Fibroblast of lung (primary cell): ENCODE data around the gene CDKAL1. TPM values are rescaled to one million over a fixed set of nuclear protein-coding genes. Genes with fewer than 3 reads are reported as not detected.

Source experiments
- DNase-seq, 2 donors: peaks; one replicate each; pipeline versions ENCODE4 v3.0.0 to v3.0.0-alpha.2; 2010; ENCODE audit warnings: low read depth in 2 of 2
- H2AFZ ChIP-seq: 2 replicates; pipeline ENCODE4 v1.5.1; 2012; ENCODE audit warnings: low read length, control low read depth, inconsistent platforms
- H3K27ac ChIP-seq: 2 replicates; pipeline ENCODE4 v1.5.1; 2011; ENCODE audit warnings: low read length, control low read depth; ENCODE audit not compliant: insufficient read depth
- H3K27me3 ChIP-seq: 2 replicates; pipeline ENCODE4 v1.5.1; 2011; ENCODE audit warnings: mild to moderate bottlenecking, low read length; ENCODE audit not compliant: control insufficient read depth, insufficient read depth
- H3K36me3 ChIP-seq: 2 replicates; pipeline ENCODE4 v1.5.1; 2011; ENCODE audit warnings: low read length; ENCODE audit not compliant: control insufficient read depth, insufficient read depth
- H3K4me1 ChIP-seq: 2 replicates; pipeline ENCODE4 v1.5.1; 2011; ENCODE audit warnings: low read length; ENCODE audit not compliant: control insufficient read depth, insufficient read depth; ENCODE audit errors: extremely low read depth
- H3K4me2 ChIP-seq: 2 replicates; pipeline ENCODE4 v1.5.1; 2011; ENCODE audit warnings: low read length, control low read depth; ENCODE audit not compliant: insufficient read depth; ENCODE audit errors: extremely low read depth
- H3K4me3 ChIP-seq, 4 experiments: fragments of 200-600 bp in 1 of 4; sonication (generic) in 1 of 4; replicated peaks in 1 of 4; 2 replicates each; pipeline ENCODE4 v1.5.1; 2011 to 2016; ENCODE audit warnings: low read length in 4 of 4, low read depth in 3 of 4, mild to moderate bottlenecking in 3 of 4, control low read depth in 2 of 4, inconsistent platforms in 1 of 4, mixed read lengths in 1 of 4; ENCODE audit not compliant: insufficient read depth in 1 of 4; ENCODE audit errors: control extremely low read depth in 1 of 4
- H3K79me2 ChIP-seq: 2 replicates; pipeline ENCODE4 v1.5.1; 2012; ENCODE audit warnings: mild to moderate bottlenecking, low read length, inconsistent platforms; ENCODE audit not compliant: control insufficient read depth, insufficient read depth
- H3K9ac ChIP-seq: 2 replicates; pipeline ENCODE4 v1.5.1; 2011; ENCODE audit warnings: mild to moderate bottlenecking, low read length, control low read depth; ENCODE audit not compliant: insufficient read depth
- H3K9me3 ChIP-seq: 2 replicates; pipeline ENCODE4 v1.5.1; 2012; ENCODE audit warnings: low read depth, low read length; ENCODE audit not compliant: control insufficient read depth, insufficient read depth
- H4K20me1 ChIP-seq: 2 replicates; pipeline ENCODE4 v1.5.1; 2011; ENCODE audit warnings: low read length; ENCODE audit not compliant: control insufficient read depth, insufficient read depth; ENCODE audit errors: extremely low read depth
- CTCF ChIP-seq, 2 donors: IDR thresholded peaks in 1 of 2; conservative IDR thresholded peaks in 1 of 2; 1 replicate in 1 of 2; 2 replicates in 1 of 2; pipeline ENCODE4 v1.5.1; 2011 to 2012; ENCODE audit warnings: low read length in 2 of 2, control low read depth in 1 of 2, inconsistent platforms in 1 of 2, low read depth in 1 of 2, mild to moderate bottlenecking in 1 of 2
- EZH2 ChIP-seq: IDR thresholded peaks from 2 replicates; pipeline ENCODE4 v1.5.1; 2012; ENCODE audit warnings: low read length, control low read depth, mild to moderate bottlenecking; ENCODE audit errors: missing control alignments
- polyA plus RNA-seq, 2 donors: library from polyadenylated mRNA; depleted of rRNA in 1 of 2; stranded (reverse) in 1 of 2; unstranded in 1 of 2; fragments of >200 nt; gene quantifications; 2 replicates each; pipeline ENCODE4 v1.2.1, GENCODE V29; 2011 to 2012; ENCODE audit warnings: missing spikeins in 1 of 2
- total RNA-seq: library from RNA; depleted of rRNA; stranded (reverse); fragments of >200 nt; gene quantifications from 2 replicates; pipeline ENCODE4 v1.2.1, GENCODE V29; 2014

Gene CDKAL1
- total and polyA plus RNA-seq, 2 donors (not counting 1 experiment from before 2014, with no cell fraction given), result 7.4 to 15.0 TPM

- Histone ChIP-seq H3K4me2 (no peak overlapping the region), H3K36me3 (no peaks in the 10 kb centered on the region), H2AFZ (no peak overlapping the region), H3K79me2 (no peaks in the 10 kb centered on the region), H3K4me3 (no peak overlapping the region), H3K9me3 (no peaks in the 10 kb centered on the region), H3K4me1 (no peaks in the 10 kb centered on the region), H3K27ac (no peak overlapping the region), H3K9ac (no peak overlapping the region), H3K27me3 (no peaks in the 10 kb centered on the region), H4K20me1 (no peaks in the 10 kb centered on the region)
- no peak for TF ChIP-seq CTCF (conservative IDR thresholded peaks at IDR 0.05 in 1 of 2, IDR thresholded peaks at IDR 0.05 in 1 of 2; ENCODE audit: low read depth in 1 of 2, low read length in 2 of 2)
- no peak for TF ChIP-seq EZH2
- DNase-seq, result no peak
Measured at GRCh38 chr6:20566109-20566508, 31.9 kb downstream of the CDKAL1 start.

DNA sequence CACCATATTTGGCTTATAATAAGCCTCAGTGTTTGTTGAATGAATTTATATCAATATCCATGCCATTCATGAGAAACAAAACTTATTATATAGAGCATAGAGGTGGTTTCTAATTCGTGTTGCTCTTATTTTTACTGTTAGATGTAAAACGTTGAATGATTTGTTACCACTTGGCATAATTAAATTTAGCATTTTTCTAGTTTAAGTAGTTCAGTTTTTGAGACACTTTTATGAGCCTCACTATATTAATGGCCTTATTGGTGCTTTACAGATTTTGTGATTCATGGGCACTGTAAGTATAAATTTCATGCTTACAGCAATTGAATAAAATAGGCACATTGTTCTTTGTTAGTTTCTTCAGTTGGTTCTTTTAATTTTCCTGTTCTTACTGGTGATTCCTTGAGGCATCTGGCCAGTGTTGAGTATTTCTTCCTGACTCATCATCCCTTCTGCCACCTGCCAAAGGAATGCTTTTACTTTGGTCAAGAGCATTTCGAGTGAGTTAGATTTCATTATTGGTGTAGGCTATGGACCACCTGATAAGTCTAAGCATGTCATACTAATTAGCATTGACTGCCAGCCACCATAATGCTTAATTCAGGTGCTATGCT is 34.8 kb downstream of the CDKAL1 start:
- Histone ChIP-seq H3K9me3 (no peaks in the 10 kb centered on the region), H4K20me1 (no peaks in the 10 kb centered on the region), H2AFZ (no peak overlapping the region), H3K4me2 (no peak overlapping the region), H3K9ac (no peak overlapping the region), H3K27ac (no peak overlapping the region), H3K4me1 (no peaks in the 10 kb centered on the region), H3K4me3 (no peak overlapping the region), H3K36me3 (no peaks in the 10 kb centered on the region), H3K79me2 (no peaks in the 10 kb centered on the region), H3K27me3 (no peaks in the 10 kb centered on the region)
- no peak for TF ChIP-seq CTCF (conservative IDR thresholded peaks at IDR 0.05 in 1 of 2, IDR thresholded peaks at IDR 0.05 in 1 of 2; ENCODE audit: low read depth in 1 of 2, low read length in 2 of 2)
- TF ChIP-seq EZH2, result no peak
- DNase-seq, result peak in 1 of 2 donors; percentile 70

GRCh38 chr6:20571261-20571660 is 37.0 kb downstream of the CDKAL1 start:
- no peak overlapping the region for H3K4me2 ChIP-seq
- TF ChIP-seq CTCF (conservative IDR thresholded peaks at IDR 0.05 in 1 of 2, IDR thresholded peaks at IDR 0.05 in 1 of 2; ENCODE audit: low read depth in 1 of 2, low read length in 2 of 2) (no peak), EZH2 (no peak)
- no peak overlapping the region for H3K4me3 ChIP-seq
- H3K9me3 ChIP-seq, result no peaks in the 10 kb centered on the region
- no peaks in the 10 kb centered on the region for H4K20me1 ChIP-seq
- DNase-seq, result no peak
- H3K4me1 ChIP-seq, result no peaks in the 10 kb centered on the region
- H3K9ac ChIP-seq, result no peak overlapping the region
- no peaks in the 10 kb centered on the region for H3K27me3 ChIP-seq
- H3K36me3 ChIP-seq, result no peaks in the 10 kb centered on the region
- H2AFZ ChIP-seq, result no peak overlapping the region
- H3K27ac ChIP-seq, result no peak overlapping the region
- H3K79me2 ChIP-seq, result no peaks in the 10 kb centered on the region
